Uterus (tissue), 2 donors: ENCODE data around the gene GALK2.

ENCODE experiments used
- CTCF ChIP-seq, 4 experiments: fragments of 200-600 bp in 2 of 4; fragments of 450-650 bp in 2 of 4; sonication (generic) in 2 of 4; IDR thresholded peaks; one replicate each; pipeline ENCODE4 v1.5.1; 2016 to 2019; ENCODE audit warnings: antibody characterized with exemption in 4 of 4, mild to moderate bottlenecking in 2 of 4, moderate library complexity in 1 of 4
- POLR2A ChIP-seq, 2 donors: fragments of 450-650 bp; IDR thresholded peaks; one replicate each; pipeline ENCODE4 v1.6.1; 2016; ENCODE audit warnings: antibody characterized with exemption in 2 of 2, mild to moderate bottlenecking in 1 of 2, moderate library complexity in 1 of 2

DNA sequence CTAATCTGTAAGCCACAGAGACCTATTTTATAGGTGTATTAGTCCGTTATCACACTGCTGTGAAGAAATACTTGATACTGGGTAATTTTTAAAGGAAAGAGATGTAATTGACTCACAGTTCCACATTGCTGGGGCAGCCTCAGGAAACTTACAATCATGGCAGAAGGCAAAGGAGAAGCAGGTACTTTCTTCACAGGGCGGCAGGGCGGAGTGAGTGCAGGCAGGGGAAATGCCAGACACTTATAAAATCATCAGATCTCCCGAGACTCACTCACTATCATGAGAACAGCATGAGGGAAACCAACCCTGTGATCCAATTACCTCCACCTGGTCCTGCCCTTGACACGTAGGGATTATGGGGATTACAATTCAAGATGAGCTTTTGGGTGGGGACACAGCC lies 108.7 kb downstream of the GALK2 start:
- TF ChIP-seq CTCF (IDR thresholded peaks at IDR 0.05) (no peak), POLR2A (IDR thresholded peaks at IDR 0.05) (no peak)
